ENCODE data around the gene KIRREL1.

Gene KIRREL1

GRCh38 chr1:158046715-158047510 is 53.5 kb downstream of the KIRREL1 start:
- H3K4me3 Mint-ChIP-seq: no peak overlapping the region
- no peaks in the 10 kb centered on the region for H3K4me1 Mint-ChIP-seq (ENCODE audit: low read depth)
- H3K27ac Mint-ChIP-seq: no peak overlapping the region
- no peaks in the 10 kb centered on the region for H3K36me3 Mint-ChIP-seq (ENCODE audit: low read depth)
- no peaks in the 10 kb centered on the region for H3K9me3 Mint-ChIP-seq
- H3K27me3 Mint-ChIP-seq (ENCODE audit: low read depth): peaks cover 4% of the 10 kb centered on the region

DNA sequence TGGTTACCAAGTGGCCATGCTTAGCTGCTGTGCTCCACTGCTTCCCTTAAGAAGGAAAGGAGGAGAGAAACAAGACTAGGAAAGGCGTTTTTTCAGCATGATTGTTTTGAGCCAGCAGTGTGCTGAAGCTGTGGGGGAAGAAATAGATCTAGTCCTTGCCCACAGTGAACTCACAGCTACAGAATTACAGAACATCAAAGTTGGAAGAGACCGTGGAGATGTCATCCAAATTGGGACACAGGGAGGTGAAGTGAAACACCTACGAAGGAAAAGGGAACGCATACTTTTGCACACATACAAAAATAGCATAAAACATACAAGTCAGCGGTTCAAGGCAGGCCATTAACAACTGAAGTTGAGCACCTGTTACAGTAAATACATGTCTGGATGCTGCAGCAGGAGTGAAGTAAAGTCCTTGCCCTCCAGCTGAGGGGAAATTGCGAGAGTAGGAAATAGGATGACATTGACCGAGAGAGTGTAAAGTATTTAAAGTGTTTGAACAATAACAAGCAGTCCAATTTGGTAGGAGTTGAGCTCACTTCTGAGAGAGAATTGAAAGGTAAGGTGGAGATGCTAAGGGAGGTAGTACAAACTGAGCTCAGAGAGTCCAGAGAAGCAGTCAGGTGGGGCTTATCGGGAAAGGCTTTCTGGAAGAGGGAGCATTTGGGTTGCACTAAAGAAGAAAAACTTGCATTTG is 55.1 kb downstream of the KIRREL1 start:
- peaks cover 6% of the 10 kb centered on the region for H3K27me3 Mint-ChIP-seq (ENCODE audit: low read depth)

DNA sequence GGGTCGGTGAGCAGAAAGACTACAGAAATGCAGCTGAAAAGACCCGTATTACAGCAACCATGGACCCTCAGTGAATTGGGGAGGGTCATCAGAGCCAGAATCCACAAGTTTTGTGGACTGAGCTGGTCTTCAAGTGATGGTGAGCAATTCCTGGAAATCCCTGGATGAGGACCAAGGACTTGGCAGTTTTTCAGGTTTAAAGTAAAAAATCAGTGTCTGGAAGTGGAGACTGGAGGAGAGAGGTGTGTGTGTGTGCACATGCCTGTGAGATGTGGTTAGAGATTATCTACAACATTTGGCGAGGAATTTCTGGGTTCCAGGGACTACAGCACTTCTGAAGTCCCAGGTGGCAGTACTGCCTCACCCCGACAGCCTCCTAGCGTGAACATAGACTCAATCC is 56.4 kb downstream of the KIRREL1 start:
- no peak overlapping the region for H3K27ac Mint-ChIP-seq
- no peak overlapping the region for H3K4me3 Mint-ChIP-seq
- no peaks in the 10 kb centered on the region for H3K4me1 Mint-ChIP-seq (ENCODE audit: low read depth)
- peaks cover 6% of the 10 kb centered on the region for H3K27me3 Mint-ChIP-seq (ENCODE audit: low read depth)
- H3K36me3 Mint-ChIP-seq (ENCODE audit: low read depth): no peaks in the 10 kb centered on the region
- no peaks in the 10 kb centered on the region for H3K9me3 Mint-ChIP-seq

More for the DNA sequence above, 55.1 kb downstream of the KIRREL1 start:
- H3K4me3 Mint-ChIP-seq: no peak overlapping the region
- H3K36me3 Mint-ChIP-seq (ENCODE audit: low read depth): no peaks in the 10 kb centered on the region
- no peaks in the 10 kb centered on the region for H3K9me3 Mint-ChIP-seq
- H3K4me1 Mint-ChIP-seq (ENCODE audit: low read depth): no peaks in the 10 kb centered on the region
- no peak overlapping the region for H3K27ac Mint-ChIP-seq

GRCh38 chr1:158053276-158053675 is 59.8 kb downstream of the KIRREL1 start:
- no peak overlapping the region for H3K27ac Mint-ChIP-seq
- no peaks in the 10 kb centered on the region for H3K9me3 Mint-ChIP-seq
- H3K4me1 Mint-ChIP-seq (ENCODE audit: low read depth): no peaks in the 10 kb centered on the region
- no peaks in the 10 kb centered on the region for H3K36me3 Mint-ChIP-seq (ENCODE audit: low read depth)
- H3K4me3 Mint-ChIP-seq: no peak overlapping the region
- H3K27me3 Mint-ChIP-seq (ENCODE audit: low read depth): peaks cover 6% of the 10 kb centered on the region

DNA sequence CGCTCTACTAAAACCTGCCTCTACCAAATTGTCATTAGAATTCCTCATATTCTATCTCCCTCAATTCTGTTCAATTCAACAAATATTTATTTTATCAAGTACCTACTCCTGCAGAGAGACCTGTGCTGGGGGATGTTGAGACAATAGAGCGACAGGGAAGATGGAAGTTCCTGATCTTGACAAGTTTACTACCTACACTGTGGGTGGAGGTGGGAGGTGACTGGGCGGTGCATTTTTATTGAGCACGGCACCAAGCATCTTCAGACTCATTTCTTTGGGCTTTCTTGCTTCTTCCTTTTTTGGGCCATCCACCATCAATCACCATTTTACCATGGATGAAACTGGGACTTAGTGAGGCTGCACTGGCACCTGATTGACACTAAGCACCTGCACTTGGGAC is 61.3 kb downstream of the KIRREL1 start:
- Mint-ChIP-seq H3K36me3 (ENCODE audit: low read depth) (no peaks in the 10 kb centered on the region), H3K4me1 (ENCODE audit: low read depth) (no peaks in the 10 kb centered on the region), H3K27ac (no peak overlapping the region), H3K4me3 (no peak overlapping the region), H3K27me3 (ENCODE audit: low read depth) (peaks cover 6% of the 10 kb centered on the region), H3K9me3 (no peaks in the 10 kb centered on the region)

- H3K4me3 Mint-ChIP-seq: no peak overlapping the region
- H3K27ac Mint-ChIP-seq: no peak overlapping the region
- no peaks in the 10 kb centered on the region for H3K36me3 Mint-ChIP-seq (ENCODE audit: low read depth)
- H3K4me1 Mint-ChIP-seq (ENCODE audit: low read depth): no peaks in the 10 kb centered on the region
- H3K27me3 Mint-ChIP-seq (ENCODE audit: low read depth): peaks cover 6% of the 10 kb centered on the region
- no peaks in the 10 kb centered on the region for H3K9me3 Mint-ChIP-seq
Observed at GRCh38 chr1:158055854-158056253, 62.4 kb downstream of the KIRREL1 start.

GRCh38 chr1:158056498-158056897 is 63.1 kb downstream of the KIRREL1 start:
- H3K36me3 Mint-ChIP-seq (ENCODE audit: low read depth): no peaks in the 10 kb centered on the region
- no peaks in the 10 kb centered on the region for H3K9me3 Mint-ChIP-seq
- peaks cover 6% of the 10 kb centered on the region for H3K27me3 Mint-ChIP-seq (ENCODE audit: low read depth)
- H3K4me3 Mint-ChIP-seq: no peak overlapping the region
- H3K27ac Mint-ChIP-seq: no peak overlapping the region
- H3K4me1 Mint-ChIP-seq (ENCODE audit: low read depth): no peaks in the 10 kb centered on the region

- H3K27ac Mint-ChIP-seq: no peak overlapping the region
- no peaks in the 10 kb centered on the region for H3K9me3 Mint-ChIP-seq
- no peaks in the 10 kb centered on the region for H3K36me3 Mint-ChIP-seq (ENCODE audit: low read depth)
- no peaks in the 10 kb centered on the region for H3K27me3 Mint-ChIP-seq (ENCODE audit: low read depth)
- H3K4me3 Mint-ChIP-seq: no peak overlapping the region
- no peaks in the 10 kb centered on the region for H3K4me1 Mint-ChIP-seq (ENCODE audit: low read depth)
Observed at GRCh38 chr1:158058237-158058985, 65.0 kb downstream of the KIRREL1 start.

DNA sequence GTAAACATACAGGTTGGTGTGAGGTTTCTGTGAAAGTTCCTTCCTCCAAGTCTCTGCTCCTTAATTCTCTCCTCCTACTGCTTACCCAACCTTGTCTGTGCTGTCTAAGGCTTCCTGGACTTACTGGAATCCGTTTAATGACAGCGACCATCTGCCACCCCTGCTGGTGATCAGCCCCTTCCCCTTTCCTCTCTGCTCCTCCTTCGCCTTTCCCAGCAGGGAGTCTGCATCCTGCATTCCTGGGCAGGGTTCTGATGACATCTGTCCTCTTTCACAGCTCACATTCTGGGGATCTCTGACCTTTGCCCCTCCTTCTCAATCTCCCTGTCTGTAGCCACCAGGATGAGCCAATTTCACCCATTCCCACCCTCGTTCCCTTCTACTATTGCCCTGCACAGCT is 66.5 kb downstream of the KIRREL1 start:
- Mint-ChIP-seq H3K27ac (no peak overlapping the region), H3K9me3 (no peaks in the 10 kb centered on the region), H3K4me1 (ENCODE audit: low read depth) (no peaks in the 10 kb centered on the region), H3K36me3 (ENCODE audit: low read depth) (no peaks in the 10 kb centered on the region), H3K4me3 (no peak overlapping the region), H3K27me3 (ENCODE audit: low read depth) (no peaks in the 10 kb centered on the region)

DNA sequence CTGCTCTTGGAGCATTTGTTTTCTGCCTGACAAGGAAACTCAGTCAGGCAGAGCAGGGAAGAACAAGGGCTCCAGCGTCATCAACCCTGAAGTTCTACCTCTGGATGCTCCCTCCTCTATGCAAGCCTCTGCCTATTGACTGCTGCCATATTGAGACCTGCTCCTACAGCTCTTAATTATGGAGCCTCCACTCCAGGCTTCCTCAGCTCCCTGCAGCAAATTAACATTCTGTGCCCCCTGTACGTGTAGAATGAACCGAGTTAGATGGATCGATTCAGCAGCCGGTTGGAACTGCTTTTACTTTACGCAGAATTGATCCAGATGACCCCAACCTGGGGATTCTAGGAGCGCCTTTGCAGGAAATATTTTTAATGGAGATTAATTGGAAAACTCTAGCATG is 68.7 kb downstream of the KIRREL1 start:
- Mint-ChIP-seq H3K4me3 (no peak overlapping the region), H3K27ac (no peak overlapping the region), H3K27me3 (ENCODE audit: low read depth) (no peaks in the 10 kb centered on the region), H3K9me3 (no peaks in the 10 kb centered on the region), H3K4me1 (ENCODE audit: low read depth) (no peaks in the 10 kb centered on the region), H3K36me3 (ENCODE audit: low read depth) (no peaks in the 10 kb centered on the region)

DNA sequence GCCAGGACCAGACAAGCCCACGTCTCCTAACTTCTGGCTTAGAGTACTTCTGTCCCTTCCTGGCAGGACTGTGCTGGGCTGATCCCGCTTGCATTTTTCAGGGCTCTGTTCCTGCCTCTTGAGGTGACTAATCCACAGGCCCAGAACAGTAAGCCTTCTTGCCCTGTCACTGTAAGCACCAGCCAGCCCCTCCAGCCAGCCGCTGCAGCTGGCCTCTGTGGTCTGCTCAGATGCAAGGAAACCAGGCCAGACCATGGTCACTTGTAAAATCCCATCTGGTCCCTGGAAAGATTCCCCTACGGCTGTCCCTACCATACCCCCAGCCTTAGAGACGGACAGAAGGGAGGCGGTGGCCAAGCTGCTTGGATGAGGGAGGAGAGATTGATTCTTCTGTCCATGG is 74.2 kb downstream of the KIRREL1 start:
- Mint-ChIP-seq H3K4me3 (no peak overlapping the region), H3K36me3 (ENCODE audit: low read depth) (no peaks in the 10 kb centered on the region), H3K9me3 (no peaks in the 10 kb centered on the region), H3K27me3 (ENCODE audit: low read depth) (no peaks in the 10 kb centered on the region), H3K27ac (no peak overlapping the region), H3K4me1 (ENCODE audit: low read depth) (no peaks in the 10 kb centered on the region)

DNA sequence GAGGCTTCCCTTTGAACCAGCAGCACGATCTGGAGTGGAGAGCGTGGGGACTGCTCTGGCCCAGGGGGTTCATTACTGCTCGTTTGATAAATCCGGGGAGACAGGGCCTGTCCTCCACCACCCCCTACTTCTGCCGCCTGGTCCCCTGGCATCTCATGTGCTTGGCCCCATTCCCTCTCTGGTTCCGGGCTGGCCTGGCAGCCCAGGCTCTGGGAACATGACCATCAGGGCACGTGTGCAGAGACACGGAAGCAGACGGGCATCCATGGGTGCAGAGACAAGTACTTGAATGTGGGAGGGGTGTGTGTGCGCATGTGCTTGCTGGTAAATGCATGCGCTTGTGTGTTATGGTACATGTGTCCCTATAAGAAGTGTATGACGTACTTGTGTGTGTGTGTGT is 75.5 kb downstream of the KIRREL1 start:
- Mint-ChIP-seq H3K4me1 (ENCODE audit: low read depth) (no peaks in the 10 kb centered on the region), H3K9me3 (no peaks in the 10 kb centered on the region)

GRCh38 chr1:158071138-158071537 is 77.7 kb downstream of the KIRREL1 start:
- Mint-ChIP-seq H3K27me3 (ENCODE audit: low read depth) (no peaks in the 10 kb centered on the region), H3K9me3 (no peaks in the 10 kb centered on the region), H3K4me1 (ENCODE audit: low read depth) (no peaks in the 10 kb centered on the region), H3K4me3 (no peak overlapping the region), H3K36me3 (ENCODE audit: low read depth) (no peaks in the 10 kb centered on the region), H3K27ac (no peak overlapping the region)

More for the DNA sequence above, 75.5 kb downstream of the KIRREL1 start:
- Mint-ChIP-seq H3K36me3 (ENCODE audit: low read depth) (no peaks in the 10 kb centered on the region), H3K27ac (no peak overlapping the region), H3K27me3 (ENCODE audit: low read depth) (no peaks in the 10 kb centered on the region), H3K4me3 (no peak overlapping the region)

DNA sequence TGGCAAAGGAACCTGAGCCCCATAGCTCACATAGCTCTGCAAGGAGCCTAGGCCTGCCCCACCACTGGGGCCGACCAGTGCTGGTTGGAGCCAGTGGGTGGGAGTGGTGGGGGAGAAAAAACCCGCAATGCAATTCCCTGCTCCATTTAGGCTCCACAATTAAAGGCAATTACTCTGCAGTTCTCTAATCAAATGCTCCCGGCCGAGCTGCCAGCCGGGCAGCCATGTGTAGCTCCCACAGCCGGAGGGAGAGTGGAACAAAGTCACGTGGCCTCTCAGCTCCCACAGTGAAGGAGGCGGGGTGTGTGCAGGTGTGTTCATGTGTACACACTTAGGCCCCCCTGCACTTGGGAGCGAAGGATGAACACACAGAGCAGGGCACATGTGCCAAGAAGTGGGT is 81.6 kb downstream of the KIRREL1 start:
- H3K4me1 Mint-ChIP-seq (ENCODE audit: low read depth): no peaks in the 10 kb centered on the region
- H3K27me3 Mint-ChIP-seq (ENCODE audit: low read depth): no peaks in the 10 kb centered on the region
- H3K4me3 Mint-ChIP-seq: no peak overlapping the region
- no peaks in the 10 kb centered on the region for H3K36me3 Mint-ChIP-seq (ENCODE audit: low read depth)
- no peaks in the 10 kb centered on the region for H3K9me3 Mint-ChIP-seq
- no peak overlapping the region for H3K27ac Mint-ChIP-seq

GRCh38 chr1:158076441-158076840 is 83.0 kb downstream of the KIRREL1 start:
- H3K36me3 Mint-ChIP-seq (ENCODE audit: low read depth): no peaks in the 10 kb centered on the region

More at GRCh38 chr1:158076441-158076840, 83.0 kb downstream of the KIRREL1 start:
- no peak overlapping the region for H3K4me3 Mint-ChIP-seq
- peaks cover 3% of the 10 kb centered on the region for H3K27me3 Mint-ChIP-seq (ENCODE audit: low read depth)
- H3K27ac Mint-ChIP-seq: no peak overlapping the region
- H3K4me1 Mint-ChIP-seq (ENCODE audit: low read depth): no peaks in the 10 kb centered on the region
- no peaks in the 10 kb centered on the region for H3K9me3 Mint-ChIP-seq

Data from T-helper 1 cell treated with Interleukin-12 subunit alpha and Interleukin-12 subunit beta and Interleukin-4 antibody, amounts not matched to agents 30 μg/mL and 1 μg/mL, for 36 hours (primary cell).